Activated CD8-positive, alpha-beta memory T cell treated with anti-CD3 and anti-CD28 coated beads, Interleukin-2, amount 10 ng/mL, durations not matched to agents 7 days and 5 days (primary cell): Measurements from ENCODE around the gene TRAF3. TPM values are rescaled to one million over a fixed set of nuclear protein-coding genes. Genes with fewer than 3 reads are reported as not detected.
"Not testable (repeated sequence)": the region's sequence is repeated elsewhere in the genome, so short reads cannot be mapped to it uniquely, and the experiment has no call there.

Experiments
- ATAC-seq: fragments of 150-1000 bp; cut with Tn5 transposase; one replicate; pipeline ENCODE4 v1.10.0; 2021; ENCODE audit warnings: moderate library complexity
- CTCF ChIA-PET: fragments of 350-600 bp; sonication (Branson Sonifier 250); formaldehyde crosslinking; loops from one replicate; lab custom pipeline; 2021; ENCODE audit warnings: antibody characterized with exemption; lab: Charles Lee
- DNase-seq: peaks from one replicate; pipeline ENCODE4 v3.0.0-alpha.2; 2020
- H3K27ac Mint-ChIP-seq: one replicate; pipeline ENCODE4 v1.8.0; 2021; ENCODE audit warnings: mild to moderate bottlenecking, mixed read lengths
- H3K27me3 Mint-ChIP-seq: one replicate; pipeline ENCODE4 v1.8.0; 2021; ENCODE audit warnings: mixed read lengths
- H3K36me3 Mint-ChIP-seq: one replicate; pipeline ENCODE4 v1.8.0; 2021; ENCODE audit warnings: mild to moderate bottlenecking, mixed read lengths
- H3K4me1 Mint-ChIP-seq: one replicate; pipeline ENCODE4 v1.8.0; 2021; ENCODE audit warnings: mixed read lengths
- H3K4me3 Mint-ChIP-seq: one replicate; pipeline ENCODE4 v1.8.0; 2021; ENCODE audit warnings: mild to moderate bottlenecking, moderate library complexity, mixed read lengths
- H3K9me3 Mint-ChIP-seq: one replicate; pipeline ENCODE4 v1.8.0; 2022; ENCODE audit warnings: low read depth, mixed read lengths
- total RNA-seq, 2 experiments: library from RNA; stranded (reverse); gene quantifications; one replicate each; pipeline ENCODE4 v1.2.3, GENCODE V29; 2021

Gene TRAF3
- total RNA-seq, 2 experiments from 2014 or later, result 49.5 to 78.1 TPM

DNA sequence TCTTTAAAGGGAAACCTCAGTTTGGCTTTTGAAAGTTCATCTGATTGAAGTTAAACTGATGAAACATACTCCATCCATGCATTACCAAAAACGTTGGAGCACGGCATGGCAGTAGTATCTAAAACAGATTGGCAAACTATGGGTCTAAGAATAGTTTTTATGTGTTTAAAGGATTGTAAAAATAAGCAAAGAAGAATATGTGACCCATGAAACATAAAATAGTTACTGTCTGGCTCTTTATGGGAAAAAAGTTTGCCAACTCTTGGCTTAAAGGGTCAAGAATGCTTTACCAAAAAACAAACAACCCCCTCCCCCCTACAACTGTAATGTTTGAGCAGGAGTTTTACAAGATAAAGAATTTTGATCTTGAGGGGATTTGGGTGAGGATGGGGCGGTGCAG is 32.6 kb downstream of the TRAF3 start:
- no peaks in the 10 kb centered on the region for H3K9me3 Mint-ChIP-seq
- ATAC-seq (no peak), DNase-seq (no peak)
- no peaks in the 10 kb centered on the region for H3K27me3 Mint-ChIP-seq
- CTCF ChIA-PET, result no interaction called here
- H3K27ac Mint-ChIP-seq, result peak overlapping the region; percentile 44
- no peak overlapping the region for H3K4me3 Mint-ChIP-seq
- peaks cover 78% of the 10 kb centered on the region for H3K4me1 Mint-ChIP-seq
- peaks cover 28% of the 10 kb centered on the region for H3K36me3 Mint-ChIP-seq

DNA sequence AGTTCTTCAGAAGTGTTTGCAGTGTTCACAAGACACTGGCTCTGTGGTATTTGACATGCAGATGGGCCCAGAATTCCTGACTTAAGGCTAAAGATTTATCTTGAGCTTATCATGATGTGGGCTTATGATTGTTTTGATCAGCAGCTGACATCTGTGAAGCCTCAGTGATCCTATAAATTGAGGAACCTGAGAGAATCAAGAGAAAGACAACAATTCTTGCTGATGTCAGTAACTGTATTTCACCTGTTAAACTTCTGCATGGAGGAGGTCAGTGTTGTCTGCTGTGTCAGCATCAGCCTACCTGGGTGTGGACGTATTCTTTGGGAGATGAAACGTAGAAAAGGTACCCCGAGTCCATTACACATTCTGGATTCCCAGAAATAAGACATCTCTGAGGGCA is 33.3 kb downstream of the TRAF3 start:
- Mint-ChIP-seq H3K9me3 (no peaks in the 10 kb centered on the region), H3K4me1 (peaks cover 78% of the 10 kb centered on the region), H3K4me3 (no peak overlapping the region), H3K27me3 (no peaks in the 10 kb centered on the region), H3K36me3 (peaks cover 30% of the 10 kb centered on the region), H3K27ac (peak overlapping the region; percentile 44)
- DNase-seq (no peak), ATAC-seq (no peak)
- CTCF ChIA-PET, result interaction anchor here (1.3 kb wide), 1 partner anchor 36 kb away, joined by 3 read pairs; no protein-coding TSS in a partner anchor

DNA sequence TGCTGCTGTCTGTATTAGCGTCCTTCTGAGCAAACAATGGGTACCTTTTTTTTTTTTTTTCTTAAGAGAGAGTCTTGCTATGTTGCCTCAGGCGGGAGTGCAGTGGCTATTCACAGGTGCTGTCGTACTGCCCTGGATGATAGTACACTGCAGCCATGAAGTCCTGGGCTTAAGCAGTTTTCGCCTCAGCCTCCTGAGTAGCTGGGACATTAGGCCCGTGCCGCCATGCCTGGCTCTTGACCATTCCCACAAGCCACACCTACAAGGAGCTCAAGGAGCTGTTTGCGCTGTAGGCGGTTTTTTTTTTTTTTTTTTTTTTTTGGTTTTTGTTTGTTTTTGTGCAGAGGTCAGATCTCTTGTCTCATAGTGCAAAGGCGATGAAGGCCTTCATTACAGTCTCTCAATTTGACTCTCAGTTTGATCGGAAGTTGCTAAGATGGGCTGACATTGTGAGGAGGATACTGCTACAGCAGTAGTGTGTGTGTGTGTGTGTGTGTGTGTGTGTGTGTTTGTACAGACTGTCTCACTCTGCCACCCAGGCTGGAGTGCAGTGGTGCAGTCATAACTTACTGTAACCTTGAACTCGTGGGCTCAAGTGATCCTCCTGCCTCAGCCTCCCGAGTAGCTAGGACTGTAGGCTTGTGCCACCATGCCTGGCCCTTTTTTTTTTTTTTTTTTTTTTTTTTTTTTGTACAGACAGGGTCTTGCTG is 34.2 kb downstream of the TRAF3 start:
- Mint-ChIP-seq H3K9me3 (no peaks in the 10 kb centered on the region), H3K27ac (peak overlapping the region; percentile 79), H3K4me3 (no peak overlapping the region), H3K4me1 (peaks cover 72% of the 10 kb centered on the region), H3K27me3 (no peaks in the 10 kb centered on the region), H3K36me3 (peaks cover 35% of the 10 kb centered on the region)
- CTCF ChIA-PET, result interaction anchor here (0.6 to 1.3 kb wide), 3 partner anchors 27 to 120 kb away, joined by 3 to 5 read pairs (median 3); no protein-coding TSS in a partner anchor
- DNase-seq, result peak; percentile 56
- peak; percentile 37 for ATAC-seq

DNA sequence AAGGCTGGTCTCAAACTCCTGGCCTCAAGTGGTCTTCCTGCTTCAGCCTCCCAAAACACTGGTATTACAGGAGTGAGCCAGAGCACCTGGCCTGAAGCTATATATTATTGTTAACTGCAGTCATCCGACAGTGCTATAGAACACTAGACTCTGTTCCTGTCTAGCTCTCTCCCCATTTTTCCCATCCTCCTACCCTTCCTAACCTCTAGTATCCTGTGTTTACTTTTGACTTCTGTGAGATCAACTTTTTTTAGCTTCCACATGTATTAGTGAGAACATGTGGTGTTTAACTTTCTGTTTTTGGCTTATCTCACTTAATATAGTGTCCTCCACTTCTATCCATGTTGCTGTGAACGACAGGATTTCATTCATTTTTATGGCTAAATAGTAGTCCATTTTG is 34.7 kb downstream of the TRAF3 start:
- Mint-ChIP-seq H3K36me3 (peaks cover 41% of the 10 kb centered on the region), H3K9me3 (no peaks in the 10 kb centered on the region), H3K4me1 (peaks cover 72% of the 10 kb centered on the region), H3K4me3 (no peak overlapping the region), H3K27me3 (no peaks in the 10 kb centered on the region), H3K27ac (peak overlapping the region; percentile 18)
- no peak for ATAC-seq
- CTCF ChIA-PET, result interaction anchor here (0.6 to 0.7 kb wide), 2 partner anchors 28 to 121 kb away, joined by 3 to 5 read pairs; no protein-coding TSS in a partner anchor
- no peak for DNase-seq

DNA sequence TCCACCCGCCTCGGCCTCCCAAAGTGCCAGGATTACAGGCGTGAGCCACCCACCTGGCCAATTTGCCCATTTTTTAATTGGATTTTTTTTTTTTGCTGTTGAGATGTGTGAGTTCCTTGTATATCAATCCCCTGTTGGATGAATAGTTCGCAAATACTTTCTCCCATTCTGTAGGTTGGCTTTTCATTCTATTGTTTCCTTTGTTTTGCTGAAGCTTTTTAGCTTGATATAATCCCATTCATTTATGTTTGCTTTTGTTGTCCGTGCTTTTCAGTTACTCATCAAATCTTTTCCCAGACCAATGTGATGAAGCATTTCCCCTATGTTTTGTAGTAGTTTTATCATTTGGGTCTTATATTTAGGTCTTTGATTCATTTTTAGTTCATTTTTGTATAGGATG is 36.4 kb downstream of the TRAF3 start:
- H3K36me3 Mint-ChIP-seq, result peaks cover 43% of the 10 kb centered on the region
- no peaks in the 10 kb centered on the region for H3K27me3 Mint-ChIP-seq
- H3K4me1 Mint-ChIP-seq, result peaks cover 71% of the 10 kb centered on the region
- no peak overlapping the region for H3K4me3 Mint-ChIP-seq
- H3K9me3 Mint-ChIP-seq, result no peaks in the 10 kb centered on the region
- DNase-seq (no peak), ATAC-seq (no peak)
- peak overlapping the region; percentile 17 for H3K27ac Mint-ChIP-seq
- CTCF ChIA-PET, result interaction anchor here (0.7 kb wide), 1 partner anchor 56 kb away, joined by 3 read pairs; no protein-coding TSS in a partner anchor

DNA sequence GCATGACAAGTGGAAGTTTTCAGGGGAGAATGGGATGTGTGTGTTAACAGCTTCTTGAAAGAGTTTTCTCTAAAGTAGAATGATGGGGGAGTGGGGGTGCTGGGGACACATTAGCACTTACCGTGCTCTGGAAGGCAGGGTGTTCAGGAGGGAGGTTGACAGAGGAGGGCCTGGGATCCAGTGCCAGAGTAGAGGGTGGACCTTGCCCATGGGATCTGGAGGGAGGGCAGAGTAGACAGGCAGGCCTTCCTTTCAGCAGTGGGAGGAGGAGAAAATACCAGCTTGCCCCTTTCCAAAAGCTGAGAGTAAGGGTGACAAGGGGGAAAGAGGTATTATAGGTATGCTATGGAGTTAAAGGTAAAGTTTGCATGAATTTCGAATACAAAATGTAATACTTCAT is 40.1 kb downstream of the TRAF3 start:
- CTCF ChIA-PET, result interaction anchor here (1.2 to 3.9 kb wide), 3 partner anchors 23 to 96 kb away, joined by 3 to 12 read pairs (median 4); no protein-coding TSS in a partner anchor
- Mint-ChIP-seq H3K27ac (peak overlapping the region; percentile 24), H3K4me1 (peaks cover 76% of the 10 kb centered on the region)

DNA sequence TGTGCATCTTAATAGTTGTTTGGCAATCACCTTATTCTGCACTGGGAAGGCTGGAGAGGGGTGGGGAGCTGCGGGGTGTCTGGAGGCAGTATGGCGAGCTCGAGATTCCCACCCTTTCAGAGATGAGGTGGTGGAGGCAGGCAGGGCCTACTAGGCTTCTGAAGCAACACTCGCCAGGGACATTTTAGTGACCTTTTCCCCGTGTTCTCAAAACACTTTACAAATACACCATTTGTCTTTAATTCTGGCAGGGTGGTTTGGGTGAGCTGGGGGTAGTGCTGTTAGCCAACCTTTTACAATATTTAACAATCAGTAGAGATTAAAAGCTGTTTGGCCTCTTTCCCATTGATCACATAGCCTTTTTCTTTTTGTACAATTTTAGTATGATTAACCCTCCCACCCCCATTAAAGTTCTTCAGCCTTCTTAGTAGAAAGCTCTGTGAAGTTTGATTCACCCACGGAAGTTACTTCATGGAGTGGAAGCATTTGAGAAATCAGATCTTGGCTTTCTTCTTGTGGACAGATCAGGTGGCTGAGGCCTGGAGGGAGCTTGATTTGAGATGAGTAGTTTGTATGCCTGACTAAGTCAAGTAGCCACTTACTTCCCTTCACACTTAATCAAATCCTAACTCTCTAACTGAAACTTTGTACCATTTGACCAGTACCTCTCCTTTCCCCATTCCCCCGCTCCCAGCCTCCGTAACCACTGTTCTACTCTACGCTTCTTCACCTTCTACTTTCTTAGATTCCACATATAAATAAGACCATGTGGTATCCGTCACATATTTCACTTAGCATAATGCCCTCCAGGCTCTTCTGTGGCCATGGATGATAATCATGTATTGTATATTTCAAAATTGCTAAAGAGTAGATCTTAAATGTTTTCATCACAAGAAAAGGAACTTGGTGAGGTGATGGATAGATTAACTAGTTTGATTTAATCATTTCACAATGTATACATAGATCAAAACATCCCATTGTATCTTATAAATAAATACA is 41.0 kb downstream of the TRAF3 start:
- Mint-ChIP-seq H3K27ac (peak overlapping the region; percentile 84), H3K4me1 (peaks cover 79% of the 10 kb centered on the region), H3K36me3 (peaks cover 34% of the 10 kb centered on the region), H3K9me3 (no peaks in the 10 kb centered on the region), H3K4me3 (no peak overlapping the region), H3K27me3 (no peaks in the 10 kb centered on the region)
- ATAC-seq, result no peak
- no peak for DNase-seq
- CTCF ChIA-PET, result interaction anchor here (0.9 to 3.9 kb wide), 5 partner anchors 11 to 99 kb away, joined by 3 to 12 read pairs (median 4); no protein-coding TSS in a partner anchor

More for the DNA sequence above, 40.1 kb downstream of the TRAF3 start:
- Mint-ChIP-seq H3K4me3 (no peak overlapping the region), H3K27me3 (no peaks in the 10 kb centered on the region), H3K36me3 (peaks cover 37% of the 10 kb centered on the region), H3K9me3 (no peaks in the 10 kb centered on the region)
- ATAC-seq, result no peak
- no peak for DNase-seq

DNA sequence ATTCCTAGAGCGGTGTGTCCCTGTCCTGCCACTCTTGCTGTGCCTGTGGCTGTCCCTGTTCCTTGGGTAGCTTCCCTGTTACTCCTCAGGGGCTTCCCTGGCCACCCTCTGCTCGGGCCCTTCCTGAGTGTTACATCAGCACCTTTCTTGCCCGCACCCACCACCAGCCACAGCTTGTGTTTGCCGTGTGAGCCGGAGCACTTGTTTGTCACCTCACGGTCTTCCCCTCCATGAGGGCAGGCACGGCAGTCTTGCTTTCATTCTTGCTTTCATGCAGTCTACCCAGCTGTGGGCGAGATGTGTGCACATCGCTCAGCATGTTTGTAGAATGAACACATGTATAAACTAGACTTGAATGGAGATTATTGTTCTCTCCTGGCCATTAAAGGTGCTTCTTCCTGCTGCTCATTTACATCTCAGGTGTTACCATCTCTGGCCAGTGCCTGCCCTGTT is 42.0 kb downstream of the TRAF3 start:
- no peaks in the 10 kb centered on the region for H3K27me3 Mint-ChIP-seq
- DNase-seq, result peak; percentile 89
- peak; percentile 87 for ATAC-seq
- H3K36me3 Mint-ChIP-seq, result peaks cover 29% of the 10 kb centered on the region
- peak overlapping the region; percentile 92 for H3K27ac Mint-ChIP-seq
- H3K9me3 Mint-ChIP-seq, result no peaks in the 10 kb centered on the region
- CTCF ChIA-PET, result interaction anchor here (0.9 to 3.9 kb wide), 3 partner anchors 45 to 225 kb away, joined by 3 to 12 read pairs (median 3); no protein-coding TSS in a partner anchor
- H3K4me3 Mint-ChIP-seq, result peak overlapping the region; percentile 73
- peaks cover 79% of the 10 kb centered on the region for H3K4me1 Mint-ChIP-seq

DNA sequence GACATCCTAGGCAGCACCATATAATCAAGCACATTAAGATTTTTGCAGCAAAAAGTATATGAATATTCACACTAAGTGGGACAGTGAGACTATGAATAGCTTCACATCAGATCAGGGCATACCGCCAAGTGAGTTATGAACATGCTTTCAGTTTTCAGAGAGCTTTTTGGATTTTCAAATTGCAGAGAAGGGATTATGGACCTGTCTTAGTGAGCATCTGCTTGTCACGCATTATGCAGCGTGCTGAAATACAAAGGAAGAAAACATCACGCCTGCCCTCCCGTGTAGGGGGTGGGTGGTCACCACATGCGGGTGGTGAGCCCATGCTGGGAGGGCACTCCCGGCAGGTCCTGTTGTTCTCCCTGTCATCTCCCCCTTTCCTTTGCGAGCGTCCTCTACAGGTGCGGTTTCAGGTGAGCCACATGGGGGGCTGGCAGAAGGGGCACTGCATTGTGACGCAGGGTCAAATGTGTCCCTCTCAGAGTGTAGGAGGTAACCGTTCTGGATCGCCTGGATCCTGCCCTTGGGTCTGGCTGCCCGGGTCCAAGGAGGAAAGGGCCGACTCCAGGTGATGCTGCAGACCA is 42.6 kb downstream of the TRAF3 start:
- no peak for DNase-seq
- Mint-ChIP-seq H3K27ac (peak overlapping the region; percentile 92), H3K4me3 (peak overlapping the region; percentile 73), H3K27me3 (no peaks in the 10 kb centered on the region), H3K9me3 (no peaks in the 10 kb centered on the region), H3K36me3 (peaks cover 26% of the 10 kb centered on the region), H3K4me1 (peaks cover 80% of the 10 kb centered on the region)
- peak; percentile 35 for ATAC-seq
- CTCF ChIA-PET, result interaction anchor here (1.0 kb wide), 1 partner anchor 225 kb away, joined by 3 read pairs; no protein-coding TSS in a partner anchor

DNA sequence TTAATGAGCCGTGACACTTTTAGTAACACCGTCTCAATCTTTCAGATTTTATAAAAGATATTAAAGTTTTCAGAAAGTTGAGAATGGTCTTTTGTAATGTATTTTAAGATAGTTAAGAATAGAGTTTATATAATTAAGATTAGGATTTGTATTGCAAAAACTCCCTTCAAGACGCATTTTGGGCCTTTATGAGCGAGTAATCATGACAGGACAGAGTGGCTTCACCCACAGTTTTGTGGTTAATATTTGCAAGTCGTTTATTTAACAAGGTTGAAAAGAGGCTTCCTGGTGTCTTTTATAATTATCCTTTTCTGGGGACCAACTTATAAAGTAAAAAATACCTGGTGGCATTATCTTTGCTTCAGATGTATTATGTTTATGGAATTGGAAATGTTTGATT is 44.0 kb downstream of the TRAF3 start:
- Mint-ChIP-seq H3K4me1 (peaks cover 82% of the 10 kb centered on the region), H3K27ac (peak overlapping the region; percentile 83), H3K4me3 (peak overlapping the region; percentile 26), H3K36me3 (peaks cover 20% of the 10 kb centered on the region), H3K27me3 (no peaks in the 10 kb centered on the region), H3K9me3 (no peaks in the 10 kb centered on the region)
- CTCF ChIA-PET, result no interaction called here
- DNase-seq (no peak), ATAC-seq (no peak)

DNA sequence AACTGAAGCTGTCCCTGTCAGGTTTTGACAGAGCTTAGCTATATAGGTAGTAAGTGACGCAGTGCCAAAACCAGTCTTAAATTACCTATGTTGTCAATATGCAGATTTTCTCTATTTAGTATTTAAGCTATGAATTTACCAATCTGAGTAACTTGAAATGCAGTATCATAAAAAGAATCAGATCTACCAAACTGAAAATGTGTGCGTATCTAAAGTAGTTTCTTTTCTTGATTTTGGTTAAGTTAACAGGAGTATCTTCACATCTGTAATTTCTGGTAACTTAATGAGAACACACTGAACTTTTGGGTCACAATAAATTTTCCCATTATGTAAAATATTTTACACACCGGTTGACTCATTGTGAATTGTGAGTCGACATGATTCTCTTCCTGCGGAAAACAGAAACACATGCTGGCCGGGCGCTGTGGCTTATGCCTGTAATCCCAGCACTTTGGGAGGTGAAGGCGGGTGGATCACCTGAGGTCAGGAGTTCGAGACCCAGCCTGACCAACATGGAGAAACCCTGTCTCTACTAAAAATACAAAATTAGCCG is 45.1 kb downstream of the TRAF3 start:
- CTCF ChIA-PET, result interaction anchor here (1.0 to 1.6 kb wide), 4 partner anchors 37 to 298 kb away, joined by 3 to 5 read pairs (median 3); no protein-coding TSS in a partner anchor
- ATAC-seq (peak; percentile 9), DNase-seq (no peak)
- H3K4me1 Mint-ChIP-seq, result peaks cover 81% of the 10 kb centered on the region
- peak overlapping the region; percentile 82 for H3K27ac Mint-ChIP-seq
- H3K4me3 Mint-ChIP-seq, result peak overlapping the region; percentile 58
- H3K36me3 Mint-ChIP-seq, result peaks cover 9% of the 10 kb centered on the region
- no peaks in the 10 kb centered on the region for H3K9me3 Mint-ChIP-seq
- no peaks in the 10 kb centered on the region for H3K27me3 Mint-ChIP-seq

DNA sequence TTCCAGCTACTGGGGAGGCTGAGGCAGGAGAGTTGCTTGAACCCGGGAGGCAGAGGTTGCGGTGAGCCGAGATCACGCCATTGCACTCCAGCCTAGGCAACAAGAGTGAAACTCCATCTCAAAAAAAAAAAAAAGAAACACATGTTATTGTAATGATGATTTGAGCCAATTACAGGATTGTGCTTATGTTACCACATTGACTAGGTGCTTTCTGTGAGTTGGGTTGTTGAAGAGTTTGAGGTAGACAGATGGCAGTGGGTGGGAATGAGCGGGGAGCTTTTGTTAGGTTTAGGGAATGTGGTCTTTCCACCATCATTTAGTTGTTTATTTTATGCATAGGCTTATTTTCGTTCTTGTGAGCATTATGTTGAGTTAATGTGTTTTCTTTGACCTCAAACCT is 45.6 kb downstream of the TRAF3 start:
- not testable (repeated sequence) for H3K9me3 Mint-ChIP-seq, DNase-seq, ATAC-seq, H3K27me3 Mint-ChIP-seq, H3K36me3 Mint-ChIP-seq
- CTCF ChIA-PET, result interaction anchor here (1.2 to 1.6 kb wide), 3 partner anchors 37 to 298 kb away, joined by 3 to 5 read pairs (median 3); no protein-coding TSS in a partner anchor
- peaks cover 83% of the 10 kb centered on the region for H3K4me1 Mint-ChIP-seq
- peak overlapping the region; percentile 58 for H3K4me3 Mint-ChIP-seq
- peak overlapping the region; percentile 82 for H3K27ac Mint-ChIP-seq
